22Rv1 (cell line): ENCODE results near the gene ALPG.

Experiments
- H3K27ac ChIP-seq: fragments of 450-650 bp; 2 replicates; pipeline ENCODE4 v1.5.1; 2017
- CTCF ChIP-seq: fragments of 450-650 bp; IDR thresholded peaks from 2 replicates; pipeline ENCODE4 v1.5.1; 2017; ENCODE audit warnings: mild to moderate bottlenecking
- ZFX ChIP-seq: fragments of 450-650 bp; IDR thresholded peaks from 2 replicates; pipeline ENCODE4 v1.6.1; 2017; ENCODE audit warnings: antibody characterized with exemption, borderline replicate concordance

ALPG gene

GRCh38 chr2:232411901-232412629, 5.4 kb downstream of the ALPG start:
- no peak overlapping the region for H3K27ac ChIP-seq
- TF ChIP-seq CTCF (no peak), ZFX (no peak)

- no peak for TF ChIP-seq CTCF
- no peak for TF ChIP-seq ZFX
- no peak overlapping the region for H3K27ac ChIP-seq
Measured at GRCh38 chr2:232412986-232413385, 6.3 kb downstream of the ALPG start.

- H3K27ac ChIP-seq, result no peak overlapping the region
- no peak for TF ChIP-seq ZFX
- no peak for TF ChIP-seq CTCF
Measured at GRCh38 chr2:232415138-232415690, 8.6 kb downstream of the ALPG start.

GRCh38 chr2:232415736-232416520, 9.3 kb downstream of the ALPG start:
- no peak for TF ChIP-seq ZFX
- TF ChIP-seq CTCF, result no peak
- H3K27ac ChIP-seq, result no peak overlapping the region

- H3K27ac ChIP-seq, result no peak overlapping the region
- TF ChIP-seq ZFX, result no peak
- TF ChIP-seq CTCF, result no peak
Measured at GRCh38 chr2:232416521-232417470, 10.2 kb downstream of the ALPG start.

GRCh38 chr2:232417489-232417888, 10.8 kb downstream of the ALPG start:
- no peak overlapping the region for H3K27ac ChIP-seq

More at GRCh38 chr2:232417489-232417888, 10.8 kb downstream of the ALPG start:
- TF ChIP-seq ZFX (no peak), CTCF (no peak)
